GM19395 (cell line): Measurements from ENCODE around the gene TRIM46.

Source experiments
- ATAC-seq: cut with Tn5 transposase; IDR thresholded peaks from one replicate; pipeline ENCODE4 v1.9.1; 2021; ENCODE audit warnings: mild to moderate bottlenecking, moderate library complexity; ENCODE audit not compliant: unreplicated experiment

Gene TRIM46

GRCh38 chr1:155173478-155174323, at the start of gene TRIM46:
TSS of gene TRIM46 (plus strand) at chr1:155173849. CDS start at chr1:155173967, 118 bp downstream.
- ATAC-seq, result no peak

GRCh38 chr1:155124503-155125463, 48.9 kb upstream of the TRIM46 start:
- ATAC-seq, result no peak

- no peak for ATAC-seq
Observed at GRCh38 chr1:155125511-155125945, 48.1 kb upstream of the TRIM46 start.

DNA sequence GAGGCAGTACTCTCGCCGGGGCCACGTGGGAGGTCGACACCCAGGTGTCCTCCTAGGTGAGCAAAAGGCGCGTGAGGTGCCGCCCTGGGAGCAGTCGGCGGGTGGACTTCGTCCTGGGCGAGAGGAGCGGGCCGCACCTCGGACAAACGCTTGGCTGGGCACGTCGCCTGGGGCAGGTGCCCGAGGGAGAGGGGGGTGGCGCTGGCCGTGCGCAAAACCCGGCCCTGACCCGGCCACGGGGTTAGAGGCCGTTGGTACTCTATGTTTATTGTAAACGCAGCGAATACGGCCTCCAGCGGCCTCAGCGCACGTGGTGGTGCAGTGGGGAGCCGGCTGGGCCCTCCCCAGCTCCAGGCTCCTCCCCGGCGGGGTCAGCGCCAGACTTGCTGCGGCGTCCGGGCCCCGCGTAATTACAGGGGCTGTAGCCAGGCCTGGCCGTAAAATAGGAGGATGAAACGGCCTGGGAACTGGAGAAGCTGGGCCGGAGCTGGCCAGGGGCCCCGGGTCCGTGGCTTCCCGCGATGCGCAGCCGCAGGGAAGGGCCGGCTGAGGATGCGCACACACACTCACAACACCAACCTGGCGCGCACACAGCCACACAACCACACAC, 47.6 kb upstream of the TRIM46 start:
- no peak for ATAC-seq

DNA sequence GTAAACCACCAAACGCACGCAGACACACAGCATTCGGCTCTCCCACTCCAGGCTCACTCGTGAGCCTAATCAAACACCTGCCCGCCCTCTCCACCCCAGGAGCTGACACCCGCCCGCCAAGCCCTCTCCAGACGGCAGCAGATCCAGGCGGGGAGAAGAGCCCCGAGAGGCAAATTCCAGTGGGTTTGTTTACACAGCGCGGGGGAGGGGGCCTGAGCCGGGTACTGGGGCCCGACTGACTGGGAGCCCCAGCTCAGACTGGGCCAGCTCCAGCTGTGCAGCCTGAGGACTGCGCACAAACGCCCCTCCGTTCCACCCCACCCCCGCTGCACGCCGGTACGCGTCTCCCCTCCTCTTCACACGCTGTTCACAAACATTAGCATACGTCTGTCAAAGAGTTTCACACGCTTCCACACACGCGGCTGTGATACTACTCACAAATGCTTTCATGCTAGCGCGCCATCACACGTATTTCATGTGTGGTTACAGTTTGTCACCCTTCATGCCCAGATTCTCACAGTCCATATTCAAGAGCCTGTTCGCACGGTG, 47.0 kb upstream of the TRIM46 start:
- ATAC-seq, result no peak

GRCh38 chr1:155127105-155127966, 46.3 kb upstream of the TRIM46 start, which contains the start of gene EFNA1:
TSS of gene EFNA1 (plus strand) at chr1:155127876. CDS start at chr1:155127978, 102 bp downstream.
- ATAC-seq, result no peak

- ATAC-seq, result no peak
Observed at GRCh38 chr1:155127967-155128754, 45.5 kb upstream of the TRIM46 start.

- no peak for ATAC-seq
Observed at GRCh38 chr1:155128755-155129473, 44.7 kb upstream of the TRIM46 start.

DNA sequence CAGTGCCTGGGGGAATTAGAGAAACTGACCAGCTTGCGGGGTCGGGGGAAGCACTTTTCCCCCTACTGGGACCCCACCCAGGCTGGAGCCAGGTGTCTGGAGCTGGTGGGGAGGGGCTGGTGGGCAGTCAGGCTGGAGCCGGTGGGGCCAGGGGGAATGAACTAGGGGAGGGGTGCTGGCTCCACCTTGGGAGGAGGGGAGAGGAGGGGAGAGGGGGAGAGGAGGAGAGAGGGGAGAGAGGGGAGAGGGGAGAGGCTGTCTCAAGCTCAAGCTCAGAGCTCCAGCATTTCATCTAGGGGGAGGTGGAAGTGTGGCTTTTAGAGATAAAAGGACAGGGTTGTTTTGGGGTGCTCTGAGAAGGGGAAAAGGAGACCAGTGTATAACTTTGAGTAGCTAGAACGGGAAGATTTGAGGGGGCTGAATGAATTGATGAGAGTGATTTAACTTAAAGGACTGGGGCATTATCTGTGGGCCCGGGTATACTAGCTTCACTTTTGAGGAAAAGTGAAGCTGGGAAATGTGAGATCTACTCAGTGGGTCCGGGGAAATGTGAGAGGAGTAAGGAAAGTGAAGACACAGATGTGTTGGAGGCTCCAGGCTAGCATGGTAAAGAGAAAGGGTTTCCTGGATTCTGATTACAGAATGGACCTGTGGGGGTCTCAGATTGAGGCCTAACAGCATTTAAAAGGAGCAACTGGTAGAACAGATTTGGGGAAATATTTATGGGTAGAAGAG, 43.2 kb upstream of the TRIM46 start:
- ATAC-seq, result no peak

- no peak for ATAC-seq
Observed at GRCh38 chr1:155131285-155131684, 42.4 kb upstream of the TRIM46 start.

GRCh38 chr1:155131856-155132255, 41.8 kb upstream of the TRIM46 start:
- no peak for ATAC-seq

GRCh38 chr1:155133799-155134281, 39.8 kb upstream of the TRIM46 start:
- no peak for ATAC-seq

GRCh38 chr1:155134322-155134721, 39.3 kb upstream of the TRIM46 start:
- ATAC-seq, result no peak

DNA sequence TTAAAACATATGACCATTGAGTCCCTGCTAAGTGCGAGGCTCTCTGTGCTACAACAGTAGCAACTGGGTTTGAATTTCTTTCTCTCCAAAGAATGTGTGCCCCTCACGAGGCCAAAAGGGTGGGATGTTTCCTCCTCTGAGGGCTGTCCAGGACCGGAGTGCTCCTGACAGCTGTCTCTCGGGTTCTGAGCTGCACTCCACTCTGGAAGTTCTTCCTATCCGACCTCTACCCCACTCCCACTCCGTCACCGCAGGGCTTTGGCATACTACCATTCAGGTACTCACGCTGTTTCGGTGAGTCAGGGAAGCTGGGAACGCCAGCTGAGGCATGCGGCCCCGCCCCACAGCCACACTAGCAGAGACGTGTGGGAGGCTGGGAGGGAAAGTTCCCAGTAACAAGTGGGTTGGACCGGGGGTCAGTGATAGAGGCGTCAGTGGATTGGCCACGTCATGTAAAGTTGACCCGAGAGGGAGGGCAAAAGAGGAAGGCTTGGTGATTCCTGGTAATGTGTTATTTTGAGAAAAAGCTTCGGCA, 38.7 kb upstream of the TRIM46 start:
- no peak for ATAC-seq

GRCh38 chr1:155135415-155136028, 38.1 kb upstream of the TRIM46 start, which contains the start of gene SLC50A1:
TSS of gene SLC50A1 (plus strand) at chr1:155135852. CDS start at chr1:155135912, 60 bp downstream.
- ATAC-seq, result peak; percentile 75

DNA sequence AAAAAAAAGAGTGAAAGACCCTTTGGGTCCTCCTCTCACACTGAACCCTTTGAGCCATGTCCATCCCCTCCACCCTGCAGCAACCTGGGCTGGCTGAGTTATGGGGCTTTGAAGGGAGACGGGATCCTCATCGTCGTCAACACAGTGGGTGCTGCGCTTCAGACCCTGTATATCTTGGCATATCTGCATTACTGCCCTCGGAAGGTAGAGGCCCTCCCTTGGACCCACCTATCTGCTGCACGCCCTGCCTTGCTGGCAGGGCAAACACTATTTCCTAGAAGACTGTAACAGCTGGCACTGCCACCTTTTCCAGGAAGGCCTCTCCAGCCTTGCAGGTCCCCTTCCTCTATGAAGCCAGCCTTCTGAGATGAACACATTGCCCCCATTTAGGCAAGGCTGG, 36.9 kb upstream of the TRIM46 start:
- no peak for ATAC-seq
